Vagina (tissue), 2 donors: Measurements from ENCODE around the gene KDM3A. TPM values are rescaled to one million over a fixed set of nuclear protein-coding genes. Genes with fewer than 3 reads are reported as not detected.

Experiments
- DNase-seq, 2 donors: peaks; one replicate each; pipeline ENCODE4 v3.0.0-alpha.2; 2017; ENCODE audit errors: extremely low spot score in 2 of 2
- H3K27ac ChIP-seq: fragments of 200-600 bp; sonication (generic); one replicate; pipeline ENCODE4 v1.5.1; 2019
- H3K27me3 ChIP-seq: fragments of 200-600 bp; sonication (generic); one replicate; pipeline ENCODE4 v1.5.1; 2019
- H3K36me3 ChIP-seq, 2 donors: fragments of 200-600 bp; sonication (generic); one replicate each; pipeline ENCODE4 v1.5.1; 2017 to 2019
- H3K4me1 ChIP-seq: fragments of 200-600 bp; sonication (generic); one replicate; pipeline ENCODE4 v1.5.1; 2019
- H3K4me3 ChIP-seq, 2 donors: fragments of 200-600 bp; sonication (generic); 1 replicate in 1 of 2; 2 replicates in 1 of 2; pipeline ENCODE4 v1.5.1; 2016 to 2019
- H3K9me3 ChIP-seq: fragments of 200-600 bp; sonication (generic); one replicate; pipeline ENCODE4 v1.5.1; 2019
- CTCF ChIP-seq, 3 experiments: fragments of 450-650 bp in 2 of 3; fragments of 200-600 bp in 1 of 3; sonication (generic) in 1 of 3; IDR thresholded peaks; one replicate each; pipeline ENCODE4 v1.5.1; 2017 to 2019; ENCODE audit warnings: antibody characterized with exemption in 3 of 3, mild to moderate bottlenecking in 2 of 3, moderate library complexity in 2 of 3
- POLR2A ChIP-seq, 2 donors: fragments of 450-650 bp; IDR thresholded peaks; one replicate each; pipeline ENCODE4 v1.6.1; 2017; ENCODE audit warnings: antibody characterized with exemption in 2 of 2, mild to moderate bottlenecking in 2 of 2, moderate library complexity in 2 of 2
- POLR2AphosphoS5 ChIP-seq, 2 donors: sonication (generic); formaldehyde crosslinking; IDR thresholded peaks; one replicate each; pipeline ENCODE4 v1.9.0; 2017; ENCODE audit warnings: antibody characterized with exemption in 2 of 2, mild to moderate bottlenecking in 2 of 2, low read depth in 1 of 2; ENCODE audit not compliant: insufficient read depth in 1 of 2
- intact Hi-C: fragments of 100-400 bp; cut with DNase I; formaldehyde crosslinking; loops from one replicate; pipeline ENCODE4 v1.15.1; 2023
- total RNA-seq: library from RNA; depleted of rRNA; stranded (reverse); fragments of >200 nt; gene quantifications from one replicate; pipeline ENCODE4 v1.2.3, GENCODE V29; 2016

Gene KDM3A
- total RNA-seq, 1 donor from 2014 or later: 38.3 TPM

DNA sequence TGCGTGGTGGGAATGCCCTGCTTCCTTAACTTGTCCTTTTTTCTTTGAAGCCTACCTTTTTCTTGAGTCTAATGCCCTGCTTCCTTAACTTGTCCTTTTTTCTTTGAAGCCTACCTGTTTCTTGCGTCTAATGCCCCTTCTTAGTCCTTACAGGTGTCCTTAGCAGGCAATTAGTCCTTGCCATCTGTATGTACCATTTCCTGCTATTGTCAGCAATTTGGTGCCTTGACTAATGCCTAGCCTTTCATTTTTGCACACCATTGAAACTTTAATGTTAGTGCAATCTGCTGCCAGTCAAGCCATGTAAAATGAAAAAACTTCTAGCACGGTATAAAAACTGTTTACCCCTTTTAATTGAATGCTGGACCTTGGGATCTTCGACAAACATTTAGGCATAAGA lies 4.3 kb downstream of the KDM3A start:
- peaks cover 73% of the 10 kb centered on the region for H3K4me1 ChIP-seq

GRCh38 chr2:86446060-86446459 lies 4.9 kb downstream of the KDM3A start:
- no peak for DNase-seq
- H3K27ac ChIP-seq: no peak overlapping the region
- H3K36me3 ChIP-seq: peaks cover 0 to 15% of the 10 kb centered on the region in 2 donors
- no peaks in the 10 kb centered on the region for H3K9me3 ChIP-seq
- intact Hi-C loops: loop anchor here (10.0 kb wide), 1 partner anchor 221 kb away; no protein-coding TSS in a partner anchor
- H3K4me1 ChIP-seq: peaks cover 73% of the 10 kb centered on the region
- H3K4me3 ChIP-seq: no peak overlapping the region
- TF ChIP-seq POLR2AphosphoS5 (IDR thresholded peaks at IDR 0.05; ENCODE audit: insufficient read depth in 1 of 2, low read depth in 1 of 2) (no peak), POLR2A (IDR thresholded peaks at IDR 0.05) (no peak), CTCF (IDR thresholded peaks at IDR 0.05) (no peak)
- H3K27me3 ChIP-seq: no peaks in the 10 kb centered on the region

More for the DNA sequence above, 4.3 kb downstream of the KDM3A start:
- TF ChIP-seq POLR2AphosphoS5 (IDR thresholded peaks at IDR 0.05; ENCODE audit: insufficient read depth in 1 of 2, low read depth in 1 of 2): no peak
- no peak for TF ChIP-seq CTCF (IDR thresholded peaks at IDR 0.05)
- TF ChIP-seq POLR2A (IDR thresholded peaks at IDR 0.05): no peak
- no peaks in the 10 kb centered on the region for H3K9me3 ChIP-seq
- H3K27ac ChIP-seq: no peak overlapping the region
- DNase-seq: no peak
- intact Hi-C loops: loop anchor here (10.0 kb wide), 1 partner anchor 221 kb away; no protein-coding TSS in a partner anchor
- H3K36me3 ChIP-seq: peaks cover 0 to 9% of the 10 kb centered on the region in 2 donors
- H3K4me3 ChIP-seq: no peak overlapping the region
- H3K27me3 ChIP-seq: no peaks in the 10 kb centered on the region

- intact Hi-C loops: no loop called here
- peaks cover 26% of the 10 kb centered on the region for H3K4me1 ChIP-seq
- TF ChIP-seq CTCF (IDR thresholded peaks at IDR 0.05) (no peak), POLR2AphosphoS5 (IDR thresholded peaks at IDR 0.05; ENCODE audit: insufficient read depth in 1 of 2, low read depth in 1 of 2) (no peak), POLR2A (IDR thresholded peaks at IDR 0.05) (no peak)
- no peak overlapping the region for H3K27ac ChIP-seq
- H3K4me3 ChIP-seq: no peak overlapping the region
- H3K36me3 ChIP-seq: peaks cover 0 to 68% of the 10 kb centered on the region in 2 donors
- H3K9me3 ChIP-seq: no peaks in the 10 kb centered on the region
- H3K27me3 ChIP-seq: no peaks in the 10 kb centered on the region
- DNase-seq: no peak
Measured at GRCh38 chr2:86453836-86454235, 12.7 kb downstream of the KDM3A start.

GRCh38 chr2:86454238-86454637 lies 13.1 kb downstream of the KDM3A start:
- H3K4me1 ChIP-seq: peaks cover 22% of the 10 kb centered on the region
- H3K36me3 ChIP-seq: peaks cover 0 to 68% of the 10 kb centered on the region in 2 donors
- no peak overlapping the region for H3K4me3 ChIP-seq
- no peak overlapping the region for H3K27ac ChIP-seq
- TF ChIP-seq POLR2A (IDR thresholded peaks at IDR 0.05) (no peak), POLR2AphosphoS5 (IDR thresholded peaks at IDR 0.05; ENCODE audit: insufficient read depth in 1 of 2, low read depth in 1 of 2) (no peak), CTCF (IDR thresholded peaks at IDR 0.05) (no peak)
- DNase-seq: no peak
- no peaks in the 10 kb centered on the region for H3K27me3 ChIP-seq
- intact Hi-C loops: no loop called here
- H3K9me3 ChIP-seq: no peaks in the 10 kb centered on the region

DNA sequence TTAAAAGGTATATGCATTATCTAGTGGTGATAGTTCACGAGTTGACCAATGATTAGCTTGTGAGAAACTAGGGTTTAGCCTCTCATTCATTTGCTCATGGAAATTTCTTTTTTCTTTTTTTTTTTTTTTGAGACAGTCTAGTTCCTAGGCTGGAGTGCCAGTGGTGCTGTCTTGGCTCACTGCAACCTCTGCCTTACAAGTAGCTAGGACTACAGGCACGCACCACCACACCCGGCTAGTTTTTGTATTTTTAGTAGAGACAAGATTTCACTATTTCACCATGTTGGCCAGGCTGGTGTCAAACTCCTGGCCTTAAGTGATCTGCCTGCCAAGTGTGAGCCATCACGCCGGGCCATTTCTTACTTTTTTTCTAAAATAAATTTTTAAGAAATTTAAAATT lies 14.0 kb downstream of the KDM3A start:
- no peak overlapping the region for H3K4me3 ChIP-seq
- peaks cover 14% of the 10 kb centered on the region for H3K4me1 ChIP-seq
- intact Hi-C loops: no loop called here
- H3K36me3 ChIP-seq: peaks cover 0 to 72% of the 10 kb centered on the region in 2 donors
- H3K27me3 ChIP-seq: no peaks in the 10 kb centered on the region
- DNase-seq: no peak
- no peak for TF ChIP-seq POLR2AphosphoS5 (IDR thresholded peaks at IDR 0.05; ENCODE audit: insufficient read depth in 1 of 2, low read depth in 1 of 2)
- no peak for TF ChIP-seq POLR2A (IDR thresholded peaks at IDR 0.05)
- no peak for TF ChIP-seq CTCF (IDR thresholded peaks at IDR 0.05)
- no peak overlapping the region for H3K27ac ChIP-seq
- no peaks in the 10 kb centered on the region for H3K9me3 ChIP-seq
